Mucosa of descending colon (tissue), 3 donors: ENCODE data around the gene DCDC2B. TPM values are rescaled to one million over a fixed set of nuclear protein-coding genes. Genes with fewer than 3 reads are reported as not detected.

Experiments used
- ATAC-seq: fragments of 200-7000 bp; cut with Tn5 transposase; one replicate; pipeline ENCODE4 v1.9.1; 2020; ENCODE audit warnings: mild to moderate bottlenecking, moderate library complexity
- DNase-seq, 3 donors: peaks; one replicate each; pipeline ENCODE4 v3.0.0-alpha.2; 2020
- H3K36me3 ChIP-seq: fragments of 200-600 bp; one replicate; pipeline ENCODE4 v1.8.0; 2021; ENCODE audit warnings: low read depth, mild to moderate bottlenecking
- H3K4me1 ChIP-seq: fragments of 200-600 bp; one replicate; pipeline ENCODE4 v1.8.0; 2021; ENCODE audit warnings: low read depth, mild to moderate bottlenecking
- H3K4me3 ChIP-seq: fragments of 200-600 bp; one replicate; pipeline ENCODE4 v1.8.0; 2021; ENCODE audit warnings: mild to moderate bottlenecking
- H3K9me3 ChIP-seq: fragments of 200-600 bp; one replicate; pipeline ENCODE4 v1.8.0; 2021; ENCODE audit warnings: mild to moderate bottlenecking
- CTCF ChIP-seq: fragments of 200-600 bp; IDR thresholded peaks from one replicate; pipeline ENCODE4 v1.8.0; 2022; ENCODE audit warnings: antibody characterized with exemption, mild to moderate bottlenecking
- intact Hi-C, 2 donors: fragments of 100-400 bp; cut with DNase I in 1 of 2; cut with micrococcal nuclease in 1 of 2; formaldehyde crosslinking; loops; one replicate each; pipeline versions ENCODE4 v1.11.0 to v1.11.1; 2022; cut with DNase I, micrococcal nuclease
- total RNA-seq, 3 donors: library from RNA; stranded (reverse); fragmentation: NEBNext Ultra II Directional in 2 of 3; extraction: Animal tissue kit (Norgen Biotek cat#: 25700) in 2 of 3; gene quantifications; one replicate each; pipeline versions ENCODE4 v1.2.1 to v1.2.4, GENCODE V29; 2021 to 2023
- donor health status: DM: no; HTN: no; CAD: no; lungs with moderate emphysema.
- donor health status: DM: no; HTN: no; CAD: no.
- donor health status: DM: no; HTN: yes; CAD: no.

Gene DCDC2B
- total RNA-seq, 3 donors from 2014 or later, result not detected

GRCh38 chr1:32192220-32192948 is 16.5 kb upstream of the DCDC2B start:
- Histone ChIP-seq H3K9me3 (no peaks in the 10 kb centered on the region), H3K4me1 (no peaks in the 10 kb centered on the region), H3K4me3 (no peak overlapping the region), H3K36me3 (peaks cover 25% of the 10 kb centered on the region)
- DNase-seq, result no peak
- TF ChIP-seq CTCF, result no peak
- intact Hi-C loops, result no loop called here
- ATAC-seq, result no peak

GRCh38 chr1:32194984-32195383 is 13.9 kb upstream of the DCDC2B start:
- ATAC-seq (no peak), DNase-seq (no peak)
- Histone ChIP-seq H3K4me3 (no peak overlapping the region), H3K9me3 (no peaks in the 10 kb centered on the region), H3K4me1 (no peaks in the 10 kb centered on the region), H3K36me3 (peaks cover 13% of the 10 kb centered on the region)
- TF ChIP-seq CTCF, result no peak
- intact Hi-C loops, result no loop called here

- H3K36me3 ChIP-seq, result peaks cover 9% of the 10 kb centered on the region
These were observed 13.4 kb upstream of the DCDC2B start for GRCh38 chr1:32195531-32195930.

GRCh38 chr1:32195972-32196823 is 12.7 kb upstream of the DCDC2B start:
- TF ChIP-seq CTCF, result no peak

More at GRCh38 chr1:32195531-32195930, 13.4 kb upstream of the DCDC2B start:
- no peaks in the 10 kb centered on the region for H3K9me3 ChIP-seq
- DNase-seq (no peak), ATAC-seq (no peak)
- H3K4me1 ChIP-seq, result no peaks in the 10 kb centered on the region
- no peak for TF ChIP-seq CTCF
- H3K4me3 ChIP-seq, result no peak overlapping the region
- intact Hi-C loops, result no loop called here

GRCh38 chr1:32197074-32197473 is 11.8 kb upstream of the DCDC2B start:
- no peak for TF ChIP-seq CTCF
- intact Hi-C loops, result no loop called here
- Histone ChIP-seq H3K9me3 (no peaks in the 10 kb centered on the region), H3K4me1 (peaks cover 7% of the 10 kb centered on the region), H3K4me3 (no peak overlapping the region), H3K36me3 (peaks cover 7% of the 10 kb centered on the region)
- DNase-seq, result no peak
- no peak for ATAC-seq

More at GRCh38 chr1:32195972-32196823, 12.7 kb upstream of the DCDC2B start:
- Histone ChIP-seq H3K4me1 (peaks cover under 1% of the 10 kb centered on the region), H3K4me3 (no peak overlapping the region), H3K36me3 (peaks cover 9% of the 10 kb centered on the region), H3K9me3 (no peaks in the 10 kb centered on the region)
- DNase-seq (no peak), ATAC-seq (no peak)
- intact Hi-C loops, result no loop called here
